Measurements from ENCODE around the gene RAB32. TPM values are rescaled to one million over a fixed set of nuclear protein-coding genes. Genes with fewer than 3 reads are reported as not detected.
A peak's percentile ranks its signal among the peaks of the same experiment; 100 is the strongest.
"Not testable (repeated sequence)": the region's sequence is repeated elsewhere in the genome, so short reads cannot be mapped to it uniquely, and the experiment has no call there.

The RAB32 gene
- polyA plus RNA-seq, 4 donors: 15.2 to 39.9 (median 18.3) TPM

DNA sequence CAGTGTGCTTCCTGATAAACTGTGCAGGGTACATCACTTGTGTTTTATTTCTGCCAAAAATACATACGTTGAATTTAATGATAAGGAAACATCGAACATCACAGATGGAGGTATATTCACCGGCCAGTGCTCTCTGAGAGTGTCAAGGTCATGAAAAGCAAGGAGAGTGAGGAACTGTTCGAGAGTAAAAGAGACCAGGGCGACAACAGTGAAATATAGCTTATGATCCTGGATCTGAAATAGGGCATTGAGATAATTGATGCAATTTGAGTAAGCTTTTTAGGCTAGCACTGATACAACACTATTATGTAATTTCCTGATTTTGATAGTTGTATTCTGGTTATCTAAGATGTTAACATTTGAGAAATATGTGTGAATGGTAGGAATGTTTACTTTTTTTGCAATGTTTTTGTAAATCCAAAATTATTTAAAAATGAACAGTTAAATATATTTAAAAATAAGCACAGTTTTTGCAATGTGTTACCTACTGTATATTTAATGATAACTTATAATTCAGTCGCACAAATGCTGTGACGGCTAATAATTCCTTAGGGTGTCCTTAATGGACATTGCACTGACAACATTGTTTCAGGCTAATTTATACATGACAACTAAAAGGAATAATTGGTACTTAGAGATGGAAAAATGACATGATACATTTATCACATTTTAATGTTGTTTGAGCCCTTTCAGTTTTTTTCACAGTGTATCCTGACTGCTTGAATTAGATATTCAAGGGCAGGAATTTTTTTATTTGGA lies 9.9 kb downstream of the RAB32 start:
- Histone ChIP-seq H3K36me3 (ENCODE audit: control insufficient read depth in 3 of 3, insufficient read depth in 2 of 3, low read depth in 1 of 3, low read length in 3 of 3) (peaks cover 0 to 5% (median 0%) of the 10 kb centered on the region in 3 donors), H3K27ac (ENCODE audit: low read depth in 1 of 3, low read length in 2 of 3) (no peak overlapping the region), H3K9me3 (ENCODE audit: control insufficient read depth in 2 of 2, insufficient read depth in 1 of 2, low read depth in 1 of 2, low read length in 1 of 2) (no peaks in the 10 kb centered on the region), H3K4me3 (ENCODE audit: low read depth in 1 of 3, low read length in 3 of 3) (no peak overlapping the region), H3K4me1 (ENCODE audit: control insufficient read depth in 3 of 3, insufficient read depth in 2 of 3, low read depth in 1 of 3, low read length in 2 of 3) (peaks cover 0 to 2% (median 0%) of the 10 kb centered on the region in 3 donors), H3K27me3 (ENCODE audit: control insufficient read depth in 3 of 3, insufficient read depth in 3 of 3, low read length in 3 of 3) (no peaks in the 10 kb centered on the region)
- no peak for DNase-seq
- peak; percentile 23 for FAIRE-seq
- WGBS, 3 donors: 86 to 88% (median 87%) methylated on average over 7 of the region's 7 CpGs

DNA sequence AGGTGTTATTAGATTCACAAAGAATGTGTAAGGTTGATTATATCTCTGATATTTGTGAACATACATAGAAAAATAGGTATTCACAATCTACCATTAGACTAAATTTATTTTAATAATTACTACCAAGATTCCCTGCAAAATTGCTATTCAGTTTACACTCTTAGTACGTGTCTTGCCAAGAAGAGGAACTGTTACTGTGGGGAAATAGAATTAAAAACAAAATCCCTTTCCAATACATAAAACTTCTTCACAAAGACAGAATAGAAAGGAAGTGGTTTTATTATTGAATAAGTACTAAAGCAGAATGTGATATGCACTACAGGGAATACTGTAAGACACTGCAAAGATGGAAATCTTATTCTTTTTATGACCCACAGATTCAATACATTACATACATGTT lies 17.0 kb downstream of the RAB32 start:
- FAIRE-seq (no peak), DNase-seq (no peak)
- Histone ChIP-seq H3K36me3 (ENCODE audit: control insufficient read depth in 3 of 3, insufficient read depth in 2 of 3, low read depth in 1 of 3, low read length in 3 of 3) (no peaks in the 10 kb centered on the region), H3K4me3 (ENCODE audit: low read depth in 1 of 3, low read length in 3 of 3) (no peak overlapping the region), H3K27ac (ENCODE audit: low read depth in 1 of 3, low read length in 2 of 3) (no peak overlapping the region), H3K9me3 (ENCODE audit: control insufficient read depth in 2 of 2, insufficient read depth in 1 of 2, low read depth in 1 of 2, low read length in 1 of 2) (no peaks in the 10 kb centered on the region), H3K27me3 (ENCODE audit: control insufficient read depth in 3 of 3, insufficient read depth in 3 of 3, low read length in 3 of 3) (no peaks in the 10 kb centered on the region), H3K4me1 (ENCODE audit: control insufficient read depth in 3 of 3, insufficient read depth in 2 of 3, low read depth in 1 of 3, low read length in 2 of 3) (no peaks in the 10 kb centered on the region)
- WGBS, 3 donors: 75 to 88% (median 83%) methylated on average over 1 of the region's 1 CpG

GRCh38 chr6:146566661-146567060 lies 23.0 kb downstream of the RAB32 start:
- FAIRE-seq; H3K36me3 ChIP-seq (ENCODE audit: control insufficient read depth in 3 of 3, insufficient read depth in 2 of 3, low read depth in 1 of 3, low read length in 3 of 3); DNase-seq; H3K4me1 ChIP-seq (ENCODE audit: control insufficient read depth in 3 of 3, insufficient read depth in 2 of 3, low read depth in 1 of 3, low read length in 2 of 3); H3K9me3 ChIP-seq (ENCODE audit: control insufficient read depth in 2 of 2, insufficient read depth in 1 of 2, low read depth in 1 of 2, low read length in 1 of 2); H3K4me3 ChIP-seq (ENCODE audit: low read depth in 1 of 3, low read length in 3 of 3); H3K27ac ChIP-seq (ENCODE audit: low read depth in 1 of 3, low read length in 2 of 3); H3K27me3 ChIP-seq (ENCODE audit: control insufficient read depth in 3 of 3, insufficient read depth in 3 of 3, low read length in 3 of 3): not testable (repeated sequence)
- WGBS, 3 donors: 49 to 75% (median 61%) methylated on average over 2 of the region's 2 CpGs

DNA sequence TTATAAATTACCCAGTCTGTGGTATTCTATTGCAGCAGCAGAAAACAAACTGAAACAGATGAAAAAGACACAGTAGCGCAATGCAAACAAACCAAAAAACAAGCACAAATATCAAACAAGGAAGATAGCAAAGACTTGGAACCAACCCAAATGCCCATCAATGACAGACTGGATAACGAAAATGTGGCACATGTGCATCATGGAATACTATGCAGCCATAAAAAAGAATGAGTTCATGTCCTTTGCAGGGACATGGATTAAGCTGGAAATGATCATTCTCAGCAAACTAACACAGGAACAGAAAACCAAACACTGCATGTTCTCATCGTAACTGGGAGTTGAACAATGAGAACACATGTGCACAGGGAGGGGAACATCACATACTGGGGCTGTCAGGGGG lies 25.0 kb downstream of the RAB32 start:
- H3K9me3 ChIP-seq (ENCODE audit: control insufficient read depth in 2 of 2, insufficient read depth in 1 of 2, low read depth in 1 of 2, low read length in 1 of 2); H3K27me3 ChIP-seq (ENCODE audit: control insufficient read depth in 3 of 3, insufficient read depth in 3 of 3, low read length in 3 of 3); H3K4me1 ChIP-seq (ENCODE audit: control insufficient read depth in 3 of 3, insufficient read depth in 2 of 3, low read depth in 1 of 3, low read length in 2 of 3); DNase-seq; H3K4me3 ChIP-seq (ENCODE audit: low read depth in 1 of 3, low read length in 3 of 3); H3K36me3 ChIP-seq (ENCODE audit: control insufficient read depth in 3 of 3, insufficient read depth in 2 of 3, low read depth in 1 of 3, low read length in 3 of 3); H3K27ac ChIP-seq (ENCODE audit: low read depth in 1 of 3, low read length in 2 of 3); FAIRE-seq: not testable (repeated sequence)
- WGBS, 3 donors: 65 to 80% (median 70%) methylated on average over 3 of the region's 3 CpGs

GRCh38 chr6:146574211-146574610 lies 30.6 kb downstream of the RAB32 start:
- no peak for FAIRE-seq
- H3K27me3 ChIP-seq (ENCODE audit: control insufficient read depth in 3 of 3, insufficient read depth in 3 of 3, low read length in 3 of 3): no peaks in the 10 kb centered on the region
- WGBS, 3 donors: 82 to 96% (median 87%) methylated on average over 1 of the region's 1 CpG
- no peak overlapping the region for H3K4me3 ChIP-seq (ENCODE audit: low read depth in 1 of 3, low read length in 3 of 3)
- peaks cover 0 to 6% of the 10 kb centered on the region in 2 donors for H3K9me3 ChIP-seq (ENCODE audit: control insufficient read depth in 2 of 2, insufficient read depth in 1 of 2, low read depth in 1 of 2, low read length in 1 of 2)
- H3K4me1 ChIP-seq (ENCODE audit: control insufficient read depth in 3 of 3, insufficient read depth in 2 of 3, low read depth in 1 of 3, low read length in 2 of 3): no peaks in the 10 kb centered on the region
- no peak for DNase-seq
- H3K27ac ChIP-seq (ENCODE audit: low read depth in 1 of 3, low read length in 2 of 3): no peak overlapping the region
- H3K36me3 ChIP-seq (ENCODE audit: control insufficient read depth in 3 of 3, insufficient read depth in 2 of 3, low read depth in 1 of 3, low read length in 3 of 3): no peaks in the 10 kb centered on the region

DNA sequence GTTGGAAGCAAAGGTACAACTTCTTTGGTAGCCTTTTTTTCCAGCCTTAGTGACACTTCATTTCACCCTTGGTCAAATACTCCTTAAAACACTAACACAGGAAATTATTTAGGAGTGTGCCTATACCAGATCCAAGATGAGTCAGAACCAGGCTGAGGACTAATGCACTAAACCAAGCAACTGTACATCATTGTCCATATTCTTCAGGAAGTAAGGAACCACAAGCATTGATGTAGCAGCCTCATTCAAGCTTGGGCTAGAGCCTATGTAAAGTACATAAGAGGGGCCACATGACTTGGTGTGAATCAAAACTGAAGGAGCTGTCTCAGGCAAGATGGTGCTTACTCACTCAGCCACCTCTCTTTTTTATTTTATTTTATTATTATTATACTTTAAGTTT lies 34.4 kb downstream of the RAB32 start:
- H3K4me1 ChIP-seq (ENCODE audit: control insufficient read depth in 3 of 3, insufficient read depth in 2 of 3, low read depth in 1 of 3, low read length in 2 of 3): no peaks in the 10 kb centered on the region

DNA sequence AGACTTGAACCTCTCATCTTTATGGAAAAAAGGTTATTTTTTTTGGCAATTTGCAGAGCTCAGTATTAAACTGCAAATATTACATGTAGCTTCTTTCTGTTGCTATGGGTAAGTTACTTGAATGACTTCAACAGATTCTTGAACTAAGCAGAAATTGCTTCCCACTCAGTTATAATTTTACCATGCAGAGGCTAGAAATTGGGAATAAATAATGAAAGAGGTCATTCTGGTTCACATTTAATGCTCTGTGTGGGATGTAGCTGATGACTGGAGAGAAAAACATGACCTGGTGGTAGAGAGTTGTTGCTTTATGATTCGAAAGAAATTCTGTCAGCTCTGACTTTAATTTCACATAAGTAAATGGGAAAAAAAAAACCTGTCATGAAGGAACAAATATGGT lies 38.3 kb downstream of the RAB32 start:
- H3K27me3 ChIP-seq (ENCODE audit: control insufficient read depth in 3 of 3, insufficient read depth in 3 of 3, low read length in 3 of 3): no peaks in the 10 kb centered on the region
- H3K9me3 ChIP-seq (ENCODE audit: control insufficient read depth in 2 of 2, insufficient read depth in 1 of 2, low read depth in 1 of 2, low read length in 1 of 2): no peaks in the 10 kb centered on the region
- H3K4me3 ChIP-seq (ENCODE audit: low read depth in 1 of 3, low read length in 3 of 3): no peak overlapping the region
- H3K36me3 ChIP-seq (ENCODE audit: control insufficient read depth in 3 of 3, insufficient read depth in 2 of 3, low read depth in 1 of 3, low read length in 3 of 3): no peaks in the 10 kb centered on the region
- no peaks in the 10 kb centered on the region for H3K4me1 ChIP-seq (ENCODE audit: control insufficient read depth in 3 of 3, insufficient read depth in 2 of 3, low read depth in 1 of 3, low read length in 2 of 3)
- no peak for DNase-seq
- H3K27ac ChIP-seq (ENCODE audit: low read depth in 1 of 3, low read length in 2 of 3): no peak overlapping the region
- 75 to 84% (median 79%) methylated on average over 1 of the region's 1 CpG for WGBS, 3 donors
- no peak for FAIRE-seq

More for the DNA sequence above, 34.4 kb downstream of the RAB32 start:
- Histone ChIP-seq H3K4me3 (ENCODE audit: low read depth in 1 of 3, low read length in 3 of 3) (no peak overlapping the region), H3K27me3 (ENCODE audit: control insufficient read depth in 3 of 3, insufficient read depth in 3 of 3, low read length in 3 of 3) (no peaks in the 10 kb centered on the region), H3K27ac (ENCODE audit: low read depth in 1 of 3, low read length in 2 of 3) (no peak overlapping the region), H3K9me3 (ENCODE audit: control insufficient read depth in 2 of 2, insufficient read depth in 1 of 2, low read depth in 1 of 2, low read length in 1 of 2) (peaks cover 0 to 3% of the 10 kb centered on the region in 2 donors), H3K36me3 (ENCODE audit: control insufficient read depth in 3 of 3, insufficient read depth in 2 of 3, low read depth in 1 of 3, low read length in 3 of 3) (no peaks in the 10 kb centered on the region)
- DNase-seq: no peak
- no peak for FAIRE-seq

DNA sequence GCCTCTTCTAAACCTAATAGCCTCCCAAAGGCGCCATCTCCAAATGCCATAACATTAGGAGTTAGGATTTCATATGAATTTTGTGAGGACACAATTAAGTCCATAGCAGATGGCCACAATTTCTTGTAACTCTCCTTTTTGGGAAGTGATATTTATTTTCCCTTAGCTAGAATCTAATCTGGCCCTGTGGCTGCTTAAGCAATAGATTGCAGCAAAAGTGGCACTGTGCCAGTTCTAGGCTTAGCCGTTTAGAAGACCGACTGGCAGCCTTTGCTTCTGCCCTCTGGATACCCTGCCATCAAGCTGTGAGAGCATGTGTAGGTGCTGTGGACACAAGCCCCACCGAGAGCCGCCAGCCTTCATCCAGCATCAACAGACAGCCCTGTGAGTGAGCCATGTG lies 39.2 kb downstream of the RAB32 start:
- Histone ChIP-seq H3K36me3 (ENCODE audit: control insufficient read depth in 3 of 3, insufficient read depth in 2 of 3, low read depth in 1 of 3, low read length in 3 of 3) (no peaks in the 10 kb centered on the region), H3K4me3 (ENCODE audit: low read depth in 1 of 3, low read length in 3 of 3) (no peak overlapping the region), H3K4me1 (ENCODE audit: control insufficient read depth in 3 of 3, insufficient read depth in 2 of 3, low read depth in 1 of 3, low read length in 2 of 3) (no peaks in the 10 kb centered on the region), H3K27ac (ENCODE audit: low read depth in 1 of 3, low read length in 2 of 3) (no peak overlapping the region), H3K27me3 (ENCODE audit: control insufficient read depth in 3 of 3, insufficient read depth in 3 of 3, low read length in 3 of 3) (no peaks in the 10 kb centered on the region), H3K9me3 (ENCODE audit: control insufficient read depth in 2 of 2, insufficient read depth in 1 of 2, low read depth in 1 of 2, low read length in 1 of 2) (no peaks in the 10 kb centered on the region)
- WGBS, 3 donors: 69 to 74% (median 69%) methylated on average over 5 of the region's 5 CpGs
- FAIRE-seq: no peak
- no peak for DNase-seq

DNA sequence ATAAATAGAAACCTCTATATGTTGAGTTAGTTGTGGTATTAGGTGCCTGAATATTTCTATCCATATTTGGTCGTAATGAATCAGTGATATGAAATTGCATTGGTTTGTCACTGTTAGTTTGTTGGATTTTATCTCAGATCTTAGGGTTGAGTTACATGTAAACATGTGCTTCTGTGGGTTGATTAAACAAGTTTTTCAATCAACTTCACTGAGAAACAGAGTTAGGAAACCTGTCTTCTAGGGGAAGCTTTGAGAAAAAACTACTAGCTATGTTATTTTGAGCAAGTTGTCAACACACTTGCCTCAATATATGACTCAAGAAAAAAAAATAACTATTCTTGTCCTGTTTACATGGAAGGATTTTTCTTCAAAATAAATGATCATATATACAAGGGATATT lies 40.3 kb downstream of the RAB32 start:
- Histone ChIP-seq H3K27me3 (ENCODE audit: control insufficient read depth in 3 of 3, insufficient read depth in 3 of 3, low read length in 3 of 3) (no peaks in the 10 kb centered on the region), H3K4me1 (ENCODE audit: control insufficient read depth in 3 of 3, insufficient read depth in 2 of 3, low read depth in 1 of 3, low read length in 2 of 3) (no peaks in the 10 kb centered on the region), H3K36me3 (ENCODE audit: control insufficient read depth in 3 of 3, insufficient read depth in 2 of 3, low read depth in 1 of 3, low read length in 3 of 3) (no peaks in the 10 kb centered on the region), H3K9me3 (ENCODE audit: control insufficient read depth in 2 of 2, insufficient read depth in 1 of 2, low read depth in 1 of 2, low read length in 1 of 2) (no peaks in the 10 kb centered on the region), H3K27ac (ENCODE audit: low read depth in 1 of 3, low read length in 2 of 3) (no peak overlapping the region), H3K4me3 (ENCODE audit: low read depth in 1 of 3, low read length in 3 of 3) (no peak overlapping the region)
- 49 to 64% (median 54%) methylated on average over 1 of the region's 1 CpG for WGBS, 3 donors
- FAIRE-seq: no peak
- no peak for DNase-seq

Data from small intestine (tissue), 7 donors.